Measurements from ENCODE around the gene MSRB2.
"Not testable (repeated sequence)": the region's sequence is repeated elsewhere in the genome, so short reads cannot be mapped to it uniquely, and the experiment has no call there.

Gene MSRB2

GRCh38 chr10:23070092-23070912 lies 25.1 kb upstream of the MSRB2 start:
- not testable (repeated sequence) for DNase-seq

GRCh38 chr10:23070913-23071218 lies 24.5 kb upstream of the MSRB2 start:
- no peak for DNase-seq

GRCh38 chr10:23072593-23072992 lies 22.8 kb upstream of the MSRB2 start:
- DNase-seq: not testable (repeated sequence)

- DNase-seq: no peak
Measured at GRCh38 chr10:23073527-23073926, 21.9 kb upstream of the MSRB2 start.

- DNase-seq: no peak
Measured at GRCh38 chr10:23075672-23076071, 19.7 kb upstream of the MSRB2 start.

GRCh38 chr10:23078114-23078513 lies 17.3 kb upstream of the MSRB2 start:
- no peak for DNase-seq

GRCh38 chr10:23079700-23080099 lies 15.7 kb upstream of the MSRB2 start:
- DNase-seq: peak; percentile 37

GRCh38 chr10:23080262-23080661 lies 15.1 kb upstream of the MSRB2 start:
- DNase-seq: no peak

- peak; percentile 93 for DNase-seq
Measured at GRCh38 chr10:23081221-23081750, 14.1 kb upstream of the MSRB2 start.

- DNase-seq: no peak
Measured at GRCh38 chr10:23081891-23082290, 13.5 kb upstream of the MSRB2 start.

- no peak for DNase-seq
Measured at GRCh38 chr10:23088609-23089008, 6.8 kb upstream of the MSRB2 start.

- DNase-seq: no peak
Measured at GRCh38 chr10:23094786-23095403, 484 bp upstream of the MSRB2 start.

- no peak for DNase-seq
Measured at GRCh38 chr10:23095966-23096801, 805 bp downstream of the MSRB2 start.

GRCh38 chr10:23096802-23097549 lies 1.6 kb downstream of the MSRB2 start:
- no peak for DNase-seq

GRCh38 chr10:23099079-23099478 lies 3.7 kb downstream of the MSRB2 start:
- no peak for DNase-seq

GRCh38 chr10:23099816-23100215 lies 4.4 kb downstream of the MSRB2 start:
- no peak for DNase-seq

- DNase-seq: no peak
Measured at GRCh38 chr10:23100331-23101030, 5.1 kb downstream of the MSRB2 start.

- no peak for DNase-seq
Measured at GRCh38 chr10:23106331-23107072, 11.1 kb downstream of the MSRB2 start.

GRCh38 chr10:23110722-23111516 lies 15.5 kb downstream of the MSRB2 start:
- DNase-seq: no peak

GRCh38 chr10:23111517-23112286 lies 16.3 kb downstream of the MSRB2 start:
- no peak for DNase-seq
